HepG2 (cell line): ENCODE results near the gene RASSF8. TPM values are rescaled to one million over a fixed set of nuclear protein-coding genes. Genes with fewer than 3 reads are reported as not detected.

ENCODE experiments used
- ATM ChIP-seq: fragments of 450-650 bp; IDR thresholded peaks from 2 replicates; pipeline ENCODE4 v1.7.1; 2017; ENCODE audit warnings: mild to moderate bottlenecking, borderline replicate concordance
- TEF ChIP-seq: sonication (generic); formaldehyde crosslinking; IDR thresholded peaks from 2 replicates; pipeline ENCODE4 v1.5.0; 2020; ENCODE audit warnings: missing genetic modification reagents
- ZBTB42 ChIP-seq: sonication (generic); formaldehyde crosslinking; IDR thresholded peaks from 2 replicates; pipeline ENCODE4 v1.5.0; 2020; ENCODE audit warnings: mild to moderate bottlenecking, missing genetic modification reagents
- ZFAT ChIP-seq: sonication (generic); formaldehyde crosslinking; conservative IDR thresholded peaks from 2 replicates; pipeline ENCODE4 v1.8.1; 2023; ENCODE audit warnings: missing genetic modification reagents, inconsistent platforms
- polyA plus RNA-seq, 8 experiments: library from polyadenylated mRNA; depleted of rRNA in 3 of 8; stranded (reverse) in 7 of 8; unstranded in 1 of 8; fragments of >200 nt; fragmentation: Illumina TruSeq in 4 of 8; extraction: Trizol in 4 of 8; gene quantifications; 2 replicates each; pipeline versions ENCODE4 v1.2.1 to v1.2.3, GENCODE V29; 2011 to 2016; ENCODE audit warnings: low read depth in 4 of 8, missing spikeins in 1 of 8, mixed read lengths in 1 of 8; ENCODE audit not compliant: insufficient read depth in 1 of 8
- total RNA-seq, 5 experiments: library from RNA; depleted of rRNA; stranded (reverse); fragments of >200 nt; fragmentation: Illumina TruSeq; extraction: Trizol; gene quantifications; 2 replicates each; pipeline ENCODE4 v1.2.3, GENCODE V29; 2016; ENCODE audit warnings: low read depth in 1 of 5
- TF ChIP-seq, protein P1 (sequence below): sonication (generic); formaldehyde crosslinking; IDR thresholded peaks from 2 replicates; pipeline ENCODE4 v1.4.0; 2020; ENCODE audit warnings: mild to moderate bottlenecking, missing genetic modification reagents
- TF ChIP-seq, protein P2 (sequence below): sonication (generic); formaldehyde crosslinking; IDR thresholded peaks from 2 replicates; pipeline ENCODE4 v1.5.0; 2020; ENCODE audit warnings: missing genetic modification reagents

Gene RASSF8
- total and polyA plus RNA-seq, 2 of the 13 experiments (the other 11 are each of a cell fraction or from before 2014, with no cell fraction given): 0.82 to 9.2 TPM

GRCh38 chr12:26128168-26128567 is 169.7 kb downstream of the RASSF8 start (continued):
- TF ChIP-seq, protein P1, sequence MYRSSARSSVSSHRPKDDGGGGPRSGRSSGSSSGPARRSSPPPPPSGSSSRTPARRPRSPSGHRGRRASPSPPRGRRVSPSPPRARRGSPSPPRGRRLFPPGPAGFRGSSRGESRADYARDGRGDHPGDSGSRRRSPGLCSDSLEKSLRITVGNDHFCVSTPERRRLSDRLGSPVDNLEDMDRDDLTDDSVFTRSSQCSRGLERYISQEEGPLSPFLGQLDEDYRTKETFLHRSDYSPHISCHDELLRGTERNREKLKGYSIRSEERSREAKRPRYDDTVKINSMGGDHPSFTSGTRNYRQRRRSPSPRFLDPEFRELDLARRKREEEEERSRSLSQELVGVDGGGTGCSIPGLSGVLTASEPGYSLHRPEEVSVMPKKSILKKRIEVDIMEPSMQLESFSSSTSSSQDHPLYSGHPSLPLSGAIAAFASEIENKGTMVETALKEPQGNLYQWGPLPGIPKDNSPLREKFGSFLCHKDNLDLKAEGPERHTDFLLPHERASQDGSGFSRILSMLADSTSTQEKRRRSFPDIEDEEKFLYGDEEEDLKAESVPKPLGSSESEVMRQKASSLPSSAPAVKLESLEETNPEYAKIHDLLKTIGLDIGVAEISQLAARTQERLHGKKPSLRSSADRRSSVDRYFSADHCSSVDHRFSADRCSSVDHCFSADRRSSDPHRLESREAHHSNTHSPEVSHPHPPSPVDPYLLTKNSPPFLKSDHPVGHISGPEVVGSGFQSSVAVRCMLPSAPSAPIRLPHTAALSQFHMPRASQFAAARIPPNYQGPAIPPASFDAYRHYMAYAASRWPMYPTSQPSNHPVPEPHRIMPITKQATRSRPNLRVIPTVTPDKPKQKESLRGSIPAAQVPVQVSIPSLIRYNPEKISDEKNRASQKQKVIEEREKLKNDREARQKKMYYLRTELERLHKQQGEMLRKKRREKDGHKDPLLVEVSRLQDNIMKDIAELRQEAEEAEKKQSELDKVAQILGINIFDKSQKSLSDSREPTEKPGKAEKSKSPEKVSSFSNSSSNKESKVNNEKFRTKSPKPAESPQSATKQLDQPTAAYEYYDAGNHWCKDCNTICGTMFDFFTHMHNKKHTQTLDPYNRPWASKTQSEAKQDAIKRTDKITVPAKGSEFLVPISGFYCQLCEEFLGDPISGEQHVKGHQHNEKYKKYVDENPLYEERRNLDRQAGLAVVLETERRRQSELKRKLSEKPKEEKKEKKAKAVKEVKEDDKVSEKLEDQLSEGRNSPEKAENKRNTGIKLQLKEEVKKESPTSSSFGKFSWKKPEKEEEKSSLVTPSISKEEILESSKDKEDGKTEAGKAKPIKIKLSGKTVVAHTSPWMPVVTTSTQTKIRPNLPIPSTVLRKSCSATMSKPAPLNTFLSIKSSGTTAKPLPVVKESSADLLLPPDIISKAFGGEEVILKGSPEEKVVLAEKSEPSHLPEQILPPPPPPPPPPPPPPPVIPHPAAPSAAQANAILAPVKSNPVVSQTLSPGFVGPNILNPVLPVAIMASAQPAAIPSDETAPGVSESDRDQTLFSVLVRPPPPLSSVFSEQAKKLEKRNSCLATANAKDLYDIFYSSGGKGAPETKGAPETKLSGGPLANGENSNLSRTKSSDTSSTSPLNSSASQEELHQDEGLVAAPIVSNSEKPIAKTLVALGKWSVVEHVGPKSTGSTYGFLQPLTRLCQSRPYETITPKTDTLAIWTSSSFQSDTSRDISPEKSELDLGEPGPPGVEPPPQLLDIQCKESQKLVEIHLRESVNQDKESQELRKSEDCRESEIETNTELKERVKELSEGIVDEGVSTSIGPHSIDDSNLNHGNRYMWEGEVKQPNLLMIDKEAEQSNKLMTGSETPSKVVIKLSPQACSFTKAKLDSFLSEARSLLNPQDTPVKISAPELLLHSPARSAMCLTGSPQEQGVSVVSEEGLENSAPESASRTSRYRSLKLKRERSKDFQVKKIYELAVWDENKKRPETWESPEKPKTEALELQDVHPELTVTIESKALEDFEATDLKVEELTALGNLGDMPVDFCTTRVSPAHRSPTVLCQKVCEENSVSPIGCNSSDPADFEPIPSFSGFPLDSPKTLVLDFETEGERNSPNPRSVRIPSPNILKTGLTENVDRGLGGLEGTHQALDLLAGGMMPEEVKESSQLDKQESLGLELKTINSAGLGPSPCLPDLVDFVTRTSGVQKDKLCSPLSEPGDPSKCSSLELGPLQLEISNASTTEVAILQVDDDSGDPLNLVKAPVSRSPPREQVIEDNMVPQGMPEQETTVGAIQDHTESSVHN (CRISPR knock-in tag): no peak
- no peak for TF ChIP-seq TEF
- no peak for TF ChIP-seq ZFAT (CRISPR knock-in tag)
- TF ChIP-seq ATM: no peak
- TF ChIP-seq, protein P2, sequence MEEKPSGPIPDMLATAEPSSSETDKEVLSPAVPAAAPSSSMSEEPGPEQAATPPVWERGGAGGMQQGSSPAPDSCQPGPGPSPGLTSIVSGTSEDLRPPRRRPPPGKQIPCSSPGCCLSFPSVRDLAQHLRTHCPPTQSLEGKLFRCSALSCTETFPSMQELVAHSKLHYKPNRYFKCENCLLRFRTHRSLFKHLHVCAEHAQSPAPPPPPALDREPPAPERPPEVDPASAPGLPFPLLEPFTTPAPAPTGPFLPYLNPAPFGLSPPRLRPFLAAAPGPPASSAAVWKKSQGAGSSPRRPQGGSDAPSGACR (CRISPR knock-in tag): no peak
- no peak for TF ChIP-seq ZBTB42
- TF ChIP-seq, all 625 proteins: peak for 0

Other genes with a start within 250 kb of the RASSF8 start
- not detected in 2 replicates for gene BHLHE41, start 166.4 kb downstream of the RASSF8 start, total RNA-seq (2016; rRNA removed; fragmentation: Illumina TruSeq; extraction: Trizol)
- gene BHLHE41, start 166.4 kb downstream of the RASSF8 start, polyA plus RNA-seq (2011; rRNA removed): 0.03 and 0.13 TPM in 2 replicates
- gene SSPN, start 236.9 kb downstream of the RASSF8 start, total RNA-seq (2016; rRNA removed; fragmentation: Illumina TruSeq; extraction: Trizol): not detected in 2 replicates
- gene SSPN, start 236.9 kb downstream of the RASSF8 start, polyA plus RNA-seq (2011; rRNA removed): not detected in 2 replicates